GM12865 (cell line): Measurements from ENCODE around the gene LRRC7.
A peak's percentile ranks its signal among the peaks of the same experiment; 100 is the strongest.

Experiments used
- DNase-seq: peaks from one replicate; pipeline ENCODE4 v3.0.0; 2010; ENCODE audit warnings: low read depth
- H3K4me3 ChIP-seq: 2 replicates; pipeline ENCODE4 v1.5.1; 2011; ENCODE audit warnings: mild to moderate bottlenecking, low read depth, low read length, control low read depth
- TF ChIP-seq, protein P1 (sequence below): IDR thresholded peaks from 2 replicates; pipeline ENCODE4 v1.5.1; 2011; ENCODE audit warnings: low read length, control low read depth, low read depth, inconsistent platforms; ENCODE audit not compliant: insufficient read depth; ENCODE audit errors: missing control alignments

LRRC7 gene

DNA sequence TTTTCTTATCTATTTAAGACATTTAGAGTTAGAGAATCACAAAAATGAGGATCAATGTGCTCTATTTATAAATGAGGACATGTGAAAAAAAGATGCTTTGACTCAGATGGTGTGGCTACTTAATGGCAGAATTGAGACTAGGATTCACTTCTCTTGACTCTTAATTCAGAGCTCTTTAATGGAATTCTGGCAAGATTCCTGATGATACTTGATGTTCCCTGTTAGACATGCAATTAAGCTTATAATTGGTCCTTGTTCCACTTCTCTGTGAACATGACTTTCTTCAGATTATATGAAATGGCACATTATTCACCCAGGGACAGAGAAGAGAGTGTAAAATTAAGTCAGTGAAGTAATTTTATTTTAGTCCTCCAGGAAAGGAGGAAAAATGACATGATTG, 165.3 kb downstream of the LRRC7 start:
- H3K4me3 ChIP-seq = no peak overlapping the region
- no peak for DNase-seq
- TF ChIP-seq, protein P1, sequence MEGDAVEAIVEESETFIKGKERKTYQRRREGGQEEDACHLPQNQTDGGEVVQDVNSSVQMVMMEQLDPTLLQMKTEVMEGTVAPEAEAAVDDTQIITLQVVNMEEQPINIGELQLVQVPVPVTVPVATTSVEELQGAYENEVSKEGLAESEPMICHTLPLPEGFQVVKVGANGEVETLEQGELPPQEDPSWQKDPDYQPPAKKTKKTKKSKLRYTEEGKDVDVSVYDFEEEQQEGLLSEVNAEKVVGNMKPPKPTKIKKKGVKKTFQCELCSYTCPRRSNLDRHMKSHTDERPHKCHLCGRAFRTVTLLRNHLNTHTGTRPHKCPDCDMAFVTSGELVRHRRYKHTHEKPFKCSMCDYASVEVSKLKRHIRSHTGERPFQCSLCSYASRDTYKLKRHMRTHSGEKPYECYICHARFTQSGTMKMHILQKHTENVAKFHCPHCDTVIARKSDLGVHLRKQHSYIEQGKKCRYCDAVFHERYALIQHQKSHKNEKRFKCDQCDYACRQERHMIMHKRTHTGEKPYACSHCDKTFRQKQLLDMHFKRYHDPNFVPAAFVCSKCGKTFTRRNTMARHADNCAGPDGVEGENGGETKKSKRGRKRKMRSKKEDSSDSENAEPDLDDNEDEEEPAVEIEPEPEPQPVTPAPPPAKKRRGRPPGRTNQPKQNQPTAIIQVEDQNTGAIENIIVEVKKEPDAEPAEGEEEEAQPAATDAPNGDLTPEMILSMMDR = no peak

DNA sequence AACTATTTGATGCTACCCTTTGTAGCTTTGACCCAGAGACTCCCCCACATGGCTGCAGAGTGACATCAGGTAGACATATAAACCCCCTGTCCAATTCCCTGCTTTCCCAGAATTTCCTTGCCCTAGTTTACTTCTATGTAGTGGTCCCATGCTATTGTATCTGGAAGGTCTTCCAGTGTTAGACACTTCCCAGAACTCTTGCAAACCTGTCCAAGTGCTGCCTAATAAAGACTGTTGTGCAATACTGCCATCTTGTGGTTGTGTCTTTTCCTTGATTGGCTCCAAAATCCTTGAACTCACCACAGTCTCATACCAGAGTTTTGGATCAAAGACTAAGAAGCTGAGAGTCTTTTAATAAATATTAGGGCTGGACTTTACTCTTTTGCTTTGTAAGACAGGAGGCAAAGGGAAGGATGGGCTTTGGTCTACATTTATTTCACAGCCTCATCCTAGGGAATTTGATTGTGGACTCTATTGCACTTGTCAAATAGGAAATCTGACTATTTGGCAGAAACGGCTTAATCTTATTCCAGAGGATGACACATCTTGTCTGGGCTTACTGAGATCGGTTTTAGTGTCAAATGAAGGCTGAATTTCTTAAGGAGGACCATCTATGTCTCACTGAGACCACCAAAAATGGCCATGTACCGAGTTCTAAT, 169.9 kb downstream of the LRRC7 start:
- TF ChIP-seq, protein P1 = peak; percentile 61
- H3K4me3 ChIP-seq = no peak overlapping the region
- peak; percentile 67 for DNase-seq

DNA sequence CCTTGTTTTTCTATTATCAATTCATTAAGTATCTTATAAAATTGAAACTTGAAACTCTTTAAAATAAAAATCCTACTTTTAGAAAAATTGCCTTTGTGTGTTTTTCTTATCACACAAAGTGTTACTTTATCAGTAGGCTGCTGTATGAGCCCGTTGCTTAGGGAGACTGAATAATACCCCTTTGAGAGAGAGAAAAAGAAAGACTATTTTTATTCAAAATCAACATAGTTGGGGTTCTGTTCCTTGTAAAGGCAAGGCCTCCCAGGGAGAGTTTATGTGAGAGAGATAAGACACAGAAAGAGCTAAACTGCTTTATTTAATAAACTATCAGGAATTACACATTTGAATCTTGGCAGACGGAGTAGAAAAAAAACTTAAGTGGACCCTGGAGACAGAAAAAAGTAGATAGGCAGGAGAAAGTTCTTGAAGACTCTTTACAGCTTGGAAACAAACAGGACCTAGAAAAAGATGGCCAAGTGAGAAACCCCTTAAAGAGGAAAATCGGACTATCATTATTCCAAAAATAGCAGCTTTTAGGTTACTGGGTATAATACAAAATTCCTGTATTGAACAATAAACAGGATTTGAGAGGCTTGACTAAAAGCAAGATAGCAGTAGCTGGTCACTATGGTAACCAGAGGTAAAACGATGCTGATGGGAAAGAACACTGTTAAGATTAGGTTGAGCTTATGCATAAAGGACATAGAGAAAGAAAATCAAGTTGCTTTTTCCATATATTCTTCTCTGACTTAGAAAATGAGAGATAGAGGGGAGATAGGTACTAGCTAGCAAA, 170.9 kb downstream of the LRRC7 start:
- TF ChIP-seq, protein P1 = no peak
- DNase-seq = no peak
- no peak overlapping the region for H3K4me3 ChIP-seq

DNA sequence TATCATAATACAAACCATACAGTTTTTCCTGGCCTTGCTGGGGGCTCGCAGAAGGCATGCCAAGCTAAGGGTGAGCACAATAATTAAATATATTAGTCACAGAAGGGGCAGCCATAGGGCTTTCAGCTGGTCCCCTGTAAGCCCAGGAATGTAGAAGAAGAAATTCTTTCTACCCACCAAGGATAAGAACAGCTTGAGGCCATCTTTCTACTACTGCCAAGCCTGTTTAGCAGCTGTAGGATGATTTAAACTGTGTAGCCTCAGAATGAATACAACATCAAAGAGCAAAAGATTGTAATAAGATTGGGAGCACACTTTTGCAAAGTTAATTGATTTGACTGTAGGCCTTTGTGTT, 171.5 kb downstream of the LRRC7 start:
- no peak for DNase-seq
- TF ChIP-seq, protein P1 = no peak
- H3K4me3 ChIP-seq = no peak overlapping the region

DNA sequence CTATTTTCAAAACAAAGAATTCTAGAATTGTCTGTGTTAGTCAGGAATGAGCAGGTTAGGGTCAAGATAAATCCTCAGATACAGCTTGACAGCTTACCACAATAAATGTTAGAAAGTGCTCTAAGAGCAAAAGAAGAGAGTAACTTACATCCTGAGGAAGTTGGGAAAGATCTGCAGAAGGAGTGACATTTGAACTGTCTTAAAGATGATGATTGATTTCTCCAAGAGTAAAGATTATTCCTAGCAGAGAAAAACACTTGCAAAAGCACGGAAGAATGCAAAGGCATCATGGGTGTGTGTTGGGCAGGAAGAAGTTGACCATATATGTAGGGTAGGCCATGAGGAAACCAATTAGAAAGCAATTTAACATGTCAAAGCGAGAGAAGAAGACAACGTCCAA, 175.4 kb downstream of the LRRC7 start:
- H3K4me3 ChIP-seq = no peak overlapping the region
- DNase-seq = no peak
- TF ChIP-seq, protein P1 = no peak

DNA sequence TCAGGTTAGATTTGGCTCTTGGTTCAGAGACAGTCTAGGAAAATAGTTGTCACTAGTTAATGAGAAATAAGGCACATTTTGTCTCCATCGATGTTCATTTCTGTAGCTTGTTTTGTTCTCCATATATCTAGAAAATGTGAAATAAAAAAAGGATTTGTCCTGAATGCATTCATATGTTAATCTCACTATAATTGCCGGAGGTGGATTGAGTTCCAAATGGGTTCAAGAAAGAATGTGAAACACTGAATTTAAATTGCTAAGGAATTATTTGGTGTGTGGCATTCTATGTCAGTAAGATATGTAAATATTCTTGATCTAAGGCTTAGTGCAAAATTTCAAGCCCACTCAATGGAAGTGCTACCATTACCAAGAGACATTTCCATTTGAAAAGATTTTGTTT, 176.7 kb downstream of the LRRC7 start:
- no peak overlapping the region for H3K4me3 ChIP-seq
- DNase-seq = no peak
- TF ChIP-seq, protein P1 = no peak
